DND-41 (cell line): ENCODE data around the gene XCR1.

Experiments used
- ATAC-seq: fragments of 200-7000 bp; cut with Tn5 transposase; 3 replicates; pipeline ENCODE4 v1.9.1; 2021; ENCODE audit warnings: low read depth; ENCODE audit not compliant: insufficient read depth
- DNase-seq: peaks from one replicate; pipeline ENCODE4 v3.0.0-alpha.2; 2020
- H2AFZ ChIP-seq: 2 replicates; pipeline ENCODE4 v1.6.0; 2012; ENCODE audit warnings: low read depth, low read length
- H3K27ac ChIP-seq: 2 replicates; pipeline ENCODE4 v1.5.1; 2012; ENCODE audit warnings: low read length, inconsistent platforms
- H3K27me3 ChIP-seq: fragments of 200-600 bp; sonication (generic); 2 replicates; pipeline ENCODE4 v1.6.0; 2012; ENCODE audit warnings: low read length, mild to moderate bottlenecking, inconsistent platforms; ENCODE audit not compliant: insufficient read depth, poor library complexity
- H3K36me3 ChIP-seq: 2 replicates; pipeline ENCODE4 v1.5.1; 2012; ENCODE audit warnings: low read length, inconsistent platforms; ENCODE audit not compliant: insufficient read depth
- H3K4me1 ChIP-seq: 2 replicates; pipeline ENCODE4 v1.5.1; 2012; ENCODE audit warnings: mild to moderate bottlenecking, low read length; ENCODE audit not compliant: insufficient read depth
- H3K4me2 ChIP-seq: 2 replicates; pipeline ENCODE4 v1.6.0; 2012; ENCODE audit warnings: mild to moderate bottlenecking, moderate library complexity, low read length, inconsistent platforms; ENCODE audit not compliant: insufficient read depth
- H3K4me3 ChIP-seq, 2 experiments: fragments of 200-600 bp in 1 of 2; shearing (Covaris generic) in 1 of 2; 2 replicates each; pipeline ENCODE4 v1.5.1; 2012 to 2016; ENCODE audit warnings: inconsistent platforms in 2 of 2, low read length in 2 of 2, mild to moderate bottlenecking in 2 of 2, low read depth in 1 of 2, moderate library complexity in 1 of 2
- H3K79me2 ChIP-seq: 2 replicates; pipeline ENCODE4 v1.6.0; 2012; ENCODE audit warnings: low read length, inconsistent platforms; ENCODE audit not compliant: insufficient read depth
- H3K9ac ChIP-seq: 2 replicates; pipeline ENCODE4 v1.6.0; 2012; ENCODE audit warnings: low read depth, mild to moderate bottlenecking, inconsistent platforms, low read length, moderate library complexity
- H3K9me3 ChIP-seq: 2 replicates; pipeline ENCODE4 v1.5.1; 2012; ENCODE audit warnings: low read length, moderate library complexity, mild to moderate bottlenecking, inconsistent platforms; ENCODE audit not compliant: insufficient read depth, severe bottlenecking
- H4K20me1 ChIP-seq: 2 replicates; pipeline ENCODE4 v1.6.0; 2012; ENCODE audit warnings: low read length; ENCODE audit not compliant: insufficient read depth
- CTCF ChIP-seq: IDR thresholded peaks from 2 replicates; pipeline ENCODE4 v1.5.1; 2012; ENCODE audit warnings: borderline replicate concordance, low read length, moderate library complexity, mild to moderate bottlenecking; ENCODE audit not compliant: poor library complexity, severe bottlenecking; ENCODE audit errors: extremely low read depth
- EZH2 ChIP-seq: IDR thresholded peaks from 3 replicates; pipeline ENCODE4 v1.6.1; 2012; ENCODE audit warnings: borderline replicate concordance, low read depth, mild to moderate bottlenecking, moderate library complexity, low read length, inconsistent platforms; ENCODE audit not compliant: severe bottlenecking

XCR1 gene

GRCh38 chr3:45980229-45980813 lies 47.0 kb downstream of the XCR1 start:
- no peak overlapping the region for H2AFZ ChIP-seq
- H3K9me3 ChIP-seq, result no peaks in the 10 kb centered on the region
- peaks cover 77% of the 10 kb centered on the region for H3K36me3 ChIP-seq
- H3K9ac ChIP-seq, result 0 out of 2 replicates have a peak overlapping the region, but pooled peaks have one; percentile 51
- ATAC-seq (no peak), DNase-seq (no peak)
- H4K20me1 ChIP-seq, result peaks cover 7% of the 10 kb centered on the region; the same call in 1 of the 2 replicates
- H3K4me2 ChIP-seq, result no peak overlapping the region
- H3K27ac ChIP-seq, result peak overlapping the region; percentile 94
- no peaks in the 10 kb centered on the region for H3K27me3 ChIP-seq
- H3K4me3 ChIP-seq, result no peak overlapping the region
- peaks cover 82% of the 10 kb centered on the region for H3K4me1 ChIP-seq
- TF ChIP-seq EZH2, result no peak
- no peak for TF ChIP-seq CTCF
- H3K79me2 ChIP-seq, result peaks cover 45% of the 10 kb centered on the region

DNA sequence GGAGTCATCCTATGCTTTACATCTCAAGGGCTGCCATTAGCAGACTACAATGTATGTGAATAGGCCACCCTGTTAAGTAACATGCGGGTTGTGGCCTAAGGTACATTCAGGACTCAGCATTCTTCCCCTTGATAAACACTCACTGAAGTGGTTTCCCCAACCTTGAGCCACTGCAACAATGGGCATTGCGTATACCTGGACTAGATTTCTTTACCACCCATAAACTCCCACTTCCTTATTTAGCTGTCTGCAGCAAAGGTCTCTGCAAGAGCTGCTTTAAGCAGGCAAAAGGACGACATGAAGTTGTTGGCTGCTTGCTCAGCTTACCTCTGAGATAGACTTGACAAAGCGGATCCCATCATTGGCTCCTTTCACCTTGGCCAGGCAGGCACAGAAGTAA lies 47.9 kb downstream of the XCR1 start:
- no peak overlapping the region for H3K4me3 ChIP-seq
- peaks cover 45% of the 10 kb centered on the region for H3K79me2 ChIP-seq
- no peak overlapping the region for H2AFZ ChIP-seq
- H3K9me3 ChIP-seq, result no peaks in the 10 kb centered on the region
- H3K9ac ChIP-seq, result peak overlapping the region; percentile 51
- H3K27me3 ChIP-seq, result no peaks in the 10 kb centered on the region
- DNase-seq (no peak), ATAC-seq (no peak)
- H3K36me3 ChIP-seq, result peaks cover 77% of the 10 kb centered on the region
- H4K20me1 ChIP-seq, result no peaks in the 10 kb centered on the region
- no peak overlapping the region; the same call in 1 of the 2 replicates for H3K4me2 ChIP-seq
- peaks cover 91% of the 10 kb centered on the region for H3K4me1 ChIP-seq
- TF ChIP-seq EZH2 (no peak), CTCF (no peak)
- peak overlapping the region; percentile 94 for H3K27ac ChIP-seq

DNA sequence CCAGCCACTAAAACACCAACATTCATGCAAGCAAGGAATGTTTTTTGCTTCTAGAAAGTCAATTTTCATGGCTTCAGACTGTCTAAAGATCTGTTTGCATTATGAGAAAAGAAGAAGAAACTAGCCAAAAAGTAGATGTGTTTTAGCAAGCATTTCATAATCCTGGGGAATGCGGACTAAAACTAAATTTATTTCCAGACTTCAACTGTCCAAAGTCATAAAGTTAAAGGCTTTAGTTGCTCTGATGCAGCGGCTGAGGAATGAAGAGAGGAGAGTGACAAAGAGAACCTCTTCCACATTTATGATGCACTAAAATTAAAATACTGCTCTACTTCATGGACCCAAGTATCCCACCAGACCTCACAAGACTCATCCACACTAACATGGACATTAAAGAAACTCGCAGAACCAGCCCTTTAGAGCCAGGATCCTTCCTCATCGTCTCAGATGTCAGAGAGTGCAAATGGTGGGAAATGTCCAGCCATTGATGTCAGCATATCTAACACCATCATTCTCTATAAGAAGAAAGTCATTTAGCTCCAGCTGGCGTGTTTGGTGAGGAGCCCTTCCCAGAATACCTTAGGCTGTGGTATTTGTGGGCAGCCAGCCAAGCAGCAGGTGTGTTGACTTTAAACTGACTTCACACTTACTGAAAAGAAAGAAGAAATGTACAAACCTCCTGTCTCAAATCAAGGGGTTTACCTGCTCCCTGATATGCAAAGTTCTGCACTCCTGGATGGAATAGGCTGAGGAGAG lies 49.1 kb downstream of the XCR1 start:
- TF ChIP-seq EZH2 (no peak), CTCF (no peak)
- Histone ChIP-seq H3K4me3 (peak overlapping the region in 1 of 2 experiments; percentile 3; a peak in 1 of 4 replicates), H4K20me1 (no peaks in the 10 kb centered on the region), H3K79me2 (peaks cover 42% of the 10 kb centered on the region), H3K9ac (peak overlapping the region; percentile 51), H2AFZ (no peak overlapping the region), H3K4me2 (peak overlapping the region; percentile 38), H3K4me1 (peaks cover 99% of the 10 kb centered on the region), H3K9me3 (no peaks in the 10 kb centered on the region), H3K36me3 (peaks cover 77% of the 10 kb centered on the region), H3K27ac (peak overlapping the region; percentile 97), H3K27me3 (no peaks in the 10 kb centered on the region)
- ATAC-seq (peak; percentile 63), DNase-seq (peak; percentile 95)
